HEK293 (cell line): ENCODE measurements around the gene RING1.

Experiments used
- BCL11A ChIP-seq: fragments of 450-650 bp; formaldehyde crosslinking; IDR thresholded peaks from 2 replicates; pipeline ENCODE4 v1.5.1; 2016; ENCODE audit warnings: low read depth, missing biosample characterization, missing genetic modification characterization
- CTCF ChIP-seq: fragments of 450-650 bp; formaldehyde crosslinking; IDR thresholded peaks from 2 replicates; pipeline ENCODE4 v1.5.1; 2016; ENCODE audit warnings: missing biosample characterization, missing genetic modification characterization
- PBX3 ChIP-seq: sonication (generic); formaldehyde crosslinking; IDR thresholded peaks from 2 replicates; pipeline ENCODE4 v1.8.1; 2022; ENCODE audit warnings: mild to moderate bottlenecking, moderate library complexity, missing genetic modification reagents
- RBAK ChIP-seq: fragments of 450-650 bp; formaldehyde crosslinking; IDR thresholded peaks from 2 replicates; pipeline ENCODE4 v1.5.1; 2016; ENCODE audit warnings: missing biosample characterization, missing genetic modification characterization
- SETDB1 ChIP-seq: IDR thresholded peaks from one replicate; pipeline ENCODE4 v1.6.1; 2017; ENCODE audit warnings: mild to moderate bottlenecking, low read length, moderate library complexity, mixed read lengths; ENCODE audit not compliant: insufficient read length
- ZBTB26 ChIP-seq: fragments of 450-650 bp; formaldehyde crosslinking; optimal IDR thresholded peaks from 2 replicates; pipeline ENCODE3; 2016; ENCODE audit warnings: missing biosample characterization, mild to moderate bottlenecking, missing genetic modification characterization
- ZBTB7A ChIP-seq: fragments of 450-650 bp; formaldehyde crosslinking; IDR thresholded peaks from 2 replicates; pipeline ENCODE4 v1.5.1; 2016; ENCODE audit warnings: low read depth, missing biosample characterization, missing genetic modification characterization
- ZFP3 ChIP-seq: fragments of 450-650 bp; formaldehyde crosslinking; IDR thresholded peaks from 2 replicates; pipeline ENCODE4 v1.5.1; 2016; ENCODE audit warnings: low read depth, missing biosample characterization, missing genetic modification characterization
- ZNF155 ChIP-seq: fragments of 450-650 bp; formaldehyde crosslinking; IDR thresholded peaks from 2 replicates; pipeline ENCODE4 v1.5.1; 2016; ENCODE audit warnings: missing biosample characterization, missing genetic modification characterization
- ZNF175 ChIP-seq: fragments of 450-650 bp; formaldehyde crosslinking; IDR thresholded peaks from 2 replicates; pipeline ENCODE4 v1.5.1; 2016; ENCODE audit warnings: missing biosample characterization, missing genetic modification characterization
- ZNF514 ChIP-seq: fragments of 450-650 bp; formaldehyde crosslinking; IDR thresholded peaks from 2 replicates; pipeline ENCODE4 v1.5.1; 2016; ENCODE audit warnings: missing biosample characterization, missing genetic modification characterization
- ZNF549 ChIP-seq: fragments of 450-650 bp; IDR thresholded peaks from 2 replicates; pipeline ENCODE4 v1.5.1; 2018; ENCODE audit warnings: missing biosample characterization, missing genetic modification characterization, mild to moderate bottlenecking, inconsistent platforms, moderate library complexity
- ZNF830 ChIP-seq: fragments of 450-650 bp; IDR thresholded peaks from 2 replicates; pipeline ENCODE4 v1.5.0; 2018; ENCODE audit warnings: missing biosample characterization, missing genetic modification characterization, low read depth, mild to moderate bottlenecking, moderate library complexity

GRCh38 chr6:33164665-33165373, 43.5 kb upstream of the RING1 start:
- TF ChIP-seq PBX3 (CRISPR knock-in tag) (no peak), CTCF (tag by site-specific recombination) (no peak), ZNF514 (tag by site-specific recombination) (no peak), SETDB1 (no peak), RBAK (tag by site-specific recombination) (no peak), ZNF155 (tag by site-specific recombination) (no peak), ZFP3 (tag by site-specific recombination) (no peak), BCL11A (no peak), ZBTB7A (no peak), ZNF830 (tag by site-specific recombination) (no peak), ZNF175 (tag by site-specific recombination) (no peak), ZNF549 (tag by site-specific recombination) (no peak), ZBTB26 (tag by site-specific recombination) (no peak)
